Esophagus (tissue), 2 donors: ENCODE results near the gene MYO5A. TPM values are rescaled to one million over a fixed set of nuclear protein-coding genes. Genes with fewer than 3 reads are reported as not detected.
"Not testable (repeated sequence)": the region's sequence is repeated elsewhere in the genome, so short reads cannot be mapped to it uniquely, and the experiment has no call there.

Experiments used
- H3K27ac ChIP-seq, 2 donors: one replicate each; pipeline ENCODE4 v1.5.1; 2013; ENCODE audit warnings: low read depth in 2 of 2, mild to moderate bottlenecking in 2 of 2, inconsistent platforms in 1 of 2, low read length in 1 of 2, moderate library complexity in 1 of 2
- H3K27me3 ChIP-seq, 2 donors: one replicate each; pipeline ENCODE4 v1.6.1; 2013; ENCODE audit warnings: low read length in 2 of 2, control low read depth in 1 of 2, mild to moderate bottlenecking in 1 of 2; ENCODE audit not compliant: insufficient read depth in 2 of 2, control insufficient read depth in 1 of 2
- H3K36me3 ChIP-seq, 2 donors: one replicate each; pipeline ENCODE4 v1.6.1; 2013; ENCODE audit warnings: low read length in 1 of 2; ENCODE audit not compliant: control insufficient read depth in 2 of 2, insufficient read depth in 2 of 2
- H3K4me1 ChIP-seq, 2 donors: one replicate each; pipeline ENCODE4 v1.6.1; 2013; ENCODE audit warnings: low read length in 1 of 2; ENCODE audit not compliant: control insufficient read depth in 2 of 2, insufficient read depth in 2 of 2
- H3K4me3 ChIP-seq, 2 donors: one replicate each; pipeline ENCODE4 v1.5.1; 2013; ENCODE audit warnings: low read length in 2 of 2, mild to moderate bottlenecking in 2 of 2, low read depth in 1 of 2, moderate library complexity in 1 of 2
- H3K9me3 ChIP-seq, 2 donors: one replicate each; pipeline ENCODE4 v1.6.1; 2013; ENCODE audit warnings: mild to moderate bottlenecking in 2 of 2, low read depth in 1 of 2, low read length in 1 of 2, moderate library complexity in 1 of 2; ENCODE audit not compliant: control insufficient read depth in 2 of 2, insufficient read depth in 1 of 2
- WGBS, 2 donors: extraction: QIAGEN DNeasy Blood & Tissue Kit; methylation state at CpG; one replicate each; pipeline ENCODE4 v1.1.7; 2013; 5-methylcytosine and 5-hydroxymethylcytosine counted together
- polyA plus RNA-seq, 2 donors: library from polyadenylated mRNA; stranded (reverse); fragments of 200-250 nt; gene quantifications; one replicate each; pipeline ENCODE4 v1.2.3, GENCODE V29; 2013
- donor health status: healthy with polysubstance abuse.
- donor health status: Bipolar disorder and iron deficiency.

MYO5A gene
- polyA plus RNA-seq, 2 donors: 1.6 to 1.9 TPM

GRCh38 chr15:52565417-52566358, 37.0 kb upstream of the MYO5A start:
- H3K4me3 ChIP-seq, H3K9me3 ChIP-seq, H3K27ac ChIP-seq, H3K4me1 ChIP-seq, H3K27me3 ChIP-seq, H3K36me3 ChIP-seq: not testable (repeated sequence)
- WGBS, 2 donors: 89 to 92% methylated on average over 13 of the region's 13 CpGs

DNA sequence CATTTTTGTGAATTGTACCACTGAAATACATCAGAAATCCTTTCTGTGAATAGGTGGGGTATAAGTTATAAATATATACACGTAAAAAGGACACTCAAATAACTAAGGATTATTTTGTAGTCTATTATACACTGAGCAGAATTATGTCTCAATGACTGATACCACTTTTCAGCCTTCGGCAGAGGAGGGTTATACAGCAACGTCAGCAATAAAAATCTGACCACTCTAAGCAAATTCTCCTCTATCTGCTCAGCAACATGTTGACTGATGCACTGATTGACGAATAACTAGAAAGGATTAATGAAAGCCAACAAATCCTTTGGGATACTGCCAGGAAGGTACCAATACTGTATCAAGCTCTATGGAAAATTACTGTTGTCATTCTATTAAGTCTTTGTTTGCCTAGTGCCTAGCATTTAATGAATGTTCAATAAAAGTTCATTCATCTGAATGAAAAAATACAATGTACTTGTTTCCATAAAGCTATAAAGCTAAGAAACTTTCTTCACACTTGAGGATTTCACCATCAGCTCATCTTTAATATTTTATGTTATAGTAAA, 34.9 kb upstream of the MYO5A start:
- Histone ChIP-seq H3K9me3 (no peaks in the 10 kb centered on the region), H3K27ac (no peak overlapping the region), H3K4me3 (no peak overlapping the region), H3K4me1 (peaks cover 0 to 4% of the 10 kb centered on the region in 2 donors), H3K36me3 (no peaks in the 10 kb centered on the region), H3K27me3 (no peaks in the 10 kb centered on the region)
- 49 to 58% methylated on average over 4 of the region's 4 CpGs for WGBS, 2 donors

GRCh38 chr15:52559575-52559974, 30.9 kb upstream of the MYO5A start:
- Histone ChIP-seq H3K27ac (no peak overlapping the region), H3K27me3 (no peaks in the 10 kb centered on the region), H3K36me3 (no peaks in the 10 kb centered on the region), H3K4me3 (no peak overlapping the region), H3K9me3 (no peaks in the 10 kb centered on the region), H3K4me1 (peaks cover 0 to 4% of the 10 kb centered on the region in 2 donors)
- 62 to 66% methylated on average over 2 of the region's 2 CpGs for WGBS, 2 donors

GRCh38 chr15:52559022-52559421, 30.3 kb upstream of the MYO5A start:
- no peaks in the 10 kb centered on the region for H3K27me3 ChIP-seq
- no peaks in the 10 kb centered on the region for H3K9me3 ChIP-seq
- H3K4me3 ChIP-seq: no peak overlapping the region
- H3K36me3 ChIP-seq: no peaks in the 10 kb centered on the region
- H3K27ac ChIP-seq: no peak overlapping the region
- 82 to 85% methylated on average over 6 of the region's 6 CpGs for WGBS, 2 donors
- peaks cover 0 to 2% of the 10 kb centered on the region in 2 donors for H3K4me1 ChIP-seq

GRCh38 chr15:52558196-52558595, 29.5 kb upstream of the MYO5A start:
- no peaks in the 10 kb centered on the region for H3K36me3 ChIP-seq
- H3K27ac ChIP-seq: peak overlapping the region; percentile 17 to 49
- H3K27me3 ChIP-seq: no peaks in the 10 kb centered on the region
- peaks cover 0 to 2% of the 10 kb centered on the region in 2 donors for H3K4me1 ChIP-seq
- H3K4me3 ChIP-seq: no peak overlapping the region
- 47 to 56% methylated on average over 5 of the region's 5 CpGs for WGBS, 2 donors
- H3K9me3 ChIP-seq: no peaks in the 10 kb centered on the region

DNA sequence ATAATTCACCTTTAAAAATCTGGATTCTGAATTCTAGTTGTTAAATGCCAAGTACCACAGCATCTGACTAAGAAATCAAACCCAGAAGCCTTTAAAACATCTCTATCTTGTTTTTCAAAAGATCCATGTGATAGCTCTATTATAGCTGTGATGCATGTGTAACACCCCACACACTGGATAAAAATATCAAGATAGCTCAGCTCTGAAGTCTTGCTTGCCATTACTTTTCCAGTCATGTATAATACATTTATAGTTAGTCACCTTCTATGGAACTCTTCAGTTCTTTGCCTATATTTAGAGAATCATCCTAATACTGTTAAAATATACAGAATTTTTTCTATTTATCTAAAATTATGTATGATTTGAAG, 28.6 kb upstream of the MYO5A start:
- no peak overlapping the region for H3K4me3 ChIP-seq
- H3K9me3 ChIP-seq: no peaks in the 10 kb centered on the region
- H3K36me3 ChIP-seq: no peaks in the 10 kb centered on the region
- H3K27me3 ChIP-seq: no peaks in the 10 kb centered on the region
- no peak overlapping the region for H3K27ac ChIP-seq
- peaks cover 0 to 2% of the 10 kb centered on the region in 2 donors for H3K4me1 ChIP-seq

DNA sequence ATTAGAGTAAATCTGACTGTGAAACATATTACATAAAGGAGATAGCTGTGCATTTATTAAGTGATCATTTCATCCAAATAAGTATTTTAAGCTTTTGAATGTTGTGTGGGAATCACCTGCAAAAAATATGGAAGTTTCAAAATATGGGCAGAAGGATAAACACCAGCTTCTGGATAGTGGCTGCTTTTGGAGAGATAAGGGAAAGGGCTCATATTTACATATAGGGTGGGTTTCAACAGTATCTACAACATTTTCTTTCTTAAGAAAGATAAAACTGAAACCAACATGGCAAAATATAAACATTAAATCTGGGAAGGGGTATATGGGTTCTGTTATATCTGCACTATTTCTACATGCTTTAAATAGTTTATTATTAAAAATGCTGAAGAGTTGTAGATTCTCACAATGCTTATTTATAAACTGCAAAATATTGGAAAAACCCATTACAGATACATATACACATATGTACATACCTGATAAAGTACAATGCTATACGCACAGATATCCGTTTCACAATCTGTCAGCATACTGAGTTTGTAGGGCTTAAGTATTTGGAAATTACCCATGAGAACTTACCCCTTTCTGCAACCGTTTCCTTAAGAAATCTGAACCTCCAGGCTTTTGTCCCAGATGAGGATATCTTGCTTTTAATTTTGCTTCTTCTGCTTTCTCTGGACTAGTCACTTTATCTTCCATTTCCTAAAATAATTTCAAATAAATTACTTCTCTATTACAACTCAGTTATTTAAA, 28.0 kb upstream of the MYO5A start:
- Histone ChIP-seq H3K27me3 (no peaks in the 10 kb centered on the region), H3K27ac (no peak overlapping the region), H3K36me3 (no peaks in the 10 kb centered on the region), H3K4me1 (peaks cover 0 to 2% of the 10 kb centered on the region in 2 donors), H3K4me3 (no peak overlapping the region), H3K9me3 (no peaks in the 10 kb centered on the region)
- WGBS, 2 donors: 67 to 71% methylated on average over 3 of the region's 3 CpGs

DNA sequence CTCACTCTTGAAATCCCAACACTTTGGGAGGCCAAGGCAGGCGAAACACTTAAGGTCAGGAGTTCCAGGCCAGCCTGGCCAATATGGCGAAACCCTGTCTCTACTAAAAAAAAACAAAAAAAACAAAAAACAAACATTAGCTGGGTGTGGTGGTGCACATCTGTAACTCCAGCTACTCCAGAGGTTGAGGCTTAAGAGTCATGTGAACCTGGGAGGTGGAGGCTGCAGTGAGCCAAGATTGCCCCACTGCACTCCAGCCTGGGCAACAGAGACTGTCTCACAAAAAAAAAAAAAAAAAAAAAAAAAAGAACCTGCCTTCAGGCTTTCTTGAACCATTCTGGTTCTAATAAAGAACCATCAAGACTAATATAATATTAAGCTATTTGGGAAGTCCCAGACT, 23.6 kb upstream of the MYO5A start:
- H3K9me3 ChIP-seq: no peaks in the 10 kb centered on the region
- no peak overlapping the region for H3K4me3 ChIP-seq
- no peaks in the 10 kb centered on the region for H3K27me3 ChIP-seq
- 87 to 99% methylated on average over 2 of the region's 2 CpGs for WGBS, 2 donors
- no peak overlapping the region for H3K27ac ChIP-seq
- H3K4me1 ChIP-seq: no peaks in the 10 kb centered on the region
- H3K36me3 ChIP-seq: peaks cover 0 to 3% of the 10 kb centered on the region in 2 donors

GRCh38 chr15:52551762-52552161, 23.1 kb upstream of the MYO5A start:
- no peak overlapping the region for H3K27ac ChIP-seq

More at GRCh38 chr15:52551762-52552161, 23.1 kb upstream of the MYO5A start:
- Histone ChIP-seq H3K9me3 (no peaks in the 10 kb centered on the region), H3K4me1 (no peaks in the 10 kb centered on the region), H3K36me3 (peaks cover under 1 to 3% of the 10 kb centered on the region in 2 donors), H3K4me3 (no peak overlapping the region), H3K27me3 (no peaks in the 10 kb centered on the region)
- 92 to 93% methylated on average over 6 of the region's 6 CpGs for WGBS, 2 donors
